SJSA1 (cell line): ENCODE measurements around the gene ZNF598. TPM values are rescaled to one million over a fixed set of nuclear protein-coding genes. Genes with fewer than 3 reads are reported as not detected.

Experiments
- DNase-seq, 2 experiments: peaks; one replicate each; pipeline ENCODE4 v3.0.0-alpha.2; 2015 to 2020; ENCODE audit warnings: low spot score in 2 of 2, low read depth in 1 of 2
- H3K27ac ChIP-seq: fragments of 250-450 bp; sonication (Bioruptor Pico); 2 replicates; pipeline ENCODE4 v1.5.1; 2020; ENCODE audit warnings: mild to moderate bottlenecking, moderate library complexity
- H3K27me3 ChIP-seq: fragments of 250-450 bp; sonication (Bioruptor Pico); replicated peaks from 2 replicates; pipeline ENCODE4 v1.5.1; 2020; ENCODE audit warnings: mild to moderate bottlenecking, moderate library complexity
- H3K36me3 ChIP-seq: fragments of 250-450 bp; sonication (Bioruptor Pico); 2 replicates; pipeline ENCODE4 v1.5.1; 2020; ENCODE audit warnings: mild to moderate bottlenecking
- H3K4me1 ChIP-seq: fragments of 250-450 bp; sonication (Bioruptor Pico); replicated peaks from 2 replicates; pipeline ENCODE4 v1.6.1; 2021; ENCODE audit warnings: mild to moderate bottlenecking
- H3K4me3 ChIP-seq: fragments of 250-450 bp; sonication (Bioruptor Pico); 2 replicates; pipeline ENCODE4 v1.5.1; 2020; ENCODE audit warnings: mild to moderate bottlenecking
- H3K9me3 ChIP-seq: fragments of 250-450 bp; sonication (Bioruptor Pico); replicated peaks from 2 replicates; pipeline ENCODE4 v1.5.1; 2020; ENCODE audit warnings: mild to moderate bottlenecking
- total RNA-seq: library from RNA; depleted of rRNA; stranded (reverse); fragments of >200 nt; shearing (Covaris generic); gene quantifications from 2 replicates; pipeline ENCODE4 v1.2.3, GENCODE V29; 2014

Gene ZNF598
- total RNA-seq, 1 experiment from 2014 or later: 20.4 TPM

GRCh38 chr16:2028146-2028545, 18.5 kb upstream of the ZNF598 start:
- DNase-seq: no peak
- peaks cover 36% of the 10 kb centered on the region for H3K4me1 ChIP-seq
- no peak overlapping the region for H3K27ac ChIP-seq
- no peaks in the 10 kb centered on the region for H3K9me3 ChIP-seq
- H3K36me3 ChIP-seq: peaks cover 14% of the 10 kb centered on the region
- H3K4me3 ChIP-seq: no peak overlapping the region
- H3K27me3 ChIP-seq: no peaks in the 10 kb centered on the region

GRCh38 chr16:2027024-2028010, 17.7 kb upstream of the ZNF598 start:
- Histone ChIP-seq H3K27me3 (no peaks in the 10 kb centered on the region), H3K4me3 (peak overlapping the region; percentile 55), H3K27ac (no peak overlapping the region), H3K9me3 (no peaks in the 10 kb centered on the region), H3K4me1 (peaks cover 36% of the 10 kb centered on the region), H3K36me3 (peaks cover 6% of the 10 kb centered on the region)
- peak in 1 of 2 experiments; percentile 20 for DNase-seq

GRCh38 chr16:2026461-2027023, 16.9 kb upstream of the ZNF598 start, which contains the start of gene NHERF2:
NHERF2 (plus strand) TSS chr16:2026902; CDS start chr16:2027006, 104 bp downstream.
- H3K36me3 ChIP-seq: peaks cover 2% of the 10 kb centered on the region; the same call in 1 of the 2 replicates
- no peak for DNase-seq
- H3K27ac ChIP-seq: no peak within 1 kb of the TSS
- H3K4me3 ChIP-seq: peak within 1 kb of the TSS; percentile 55
- no peaks in the 10 kb centered on the region for H3K9me3 ChIP-seq
- peaks cover 33% of the 10 kb centered on the region for H3K4me1 ChIP-seq
- H3K27me3 ChIP-seq: no peaks in the 10 kb centered on the region

- no peak overlapping the region for H3K27ac ChIP-seq
- peaks cover 33% of the 10 kb centered on the region for H3K4me1 ChIP-seq
- H3K4me3 ChIP-seq: no peak overlapping the region; the same call in 1 of the 2 replicates
- H3K27me3 ChIP-seq: peaks cover under 1% of the 10 kb centered on the region
- H3K9me3 ChIP-seq: no peaks in the 10 kb centered on the region
- no peak for DNase-seq
- peaks cover 2% of the 10 kb centered on the region; the same call in 1 of the 2 replicates for H3K36me3 ChIP-seq
Observed at GRCh38 chr16:2025878-2026460, 16.3 kb upstream of the ZNF598 start.

GRCh38 chr16:2025251-2025650, 15.6 kb upstream of the ZNF598 start:
- peaks cover 8% of the 10 kb centered on the region for H3K27me3 ChIP-seq
- peaks cover 38% of the 10 kb centered on the region for H3K4me1 ChIP-seq
- DNase-seq: no peak
- H3K27ac ChIP-seq: no peak overlapping the region
- no peak overlapping the region for H3K4me3 ChIP-seq
- peaks cover 2% of the 10 kb centered on the region; the same call in 1 of the 2 replicates for H3K36me3 ChIP-seq
- H3K9me3 ChIP-seq: no peaks in the 10 kb centered on the region

GRCh38 chr16:2024032-2024420, 14.4 kb upstream of the ZNF598 start:
- H3K27ac ChIP-seq: no peak overlapping the region
- no peaks in the 10 kb centered on the region for H3K36me3 ChIP-seq
- H3K4me1 ChIP-seq: peaks cover 47% of the 10 kb centered on the region
- H3K9me3 ChIP-seq: no peaks in the 10 kb centered on the region
- H3K4me3 ChIP-seq: no peak overlapping the region
- no peak for DNase-seq
- H3K27me3 ChIP-seq: peaks cover 20% of the 10 kb centered on the region

- peak; percentile 92 for DNase-seq
- Histone ChIP-seq H3K27ac (peak overlapping the region; percentile 22; the same call in 1 of the 2 replicates), H3K4me3 (peak overlapping the region; percentile 14), H3K36me3 (no peaks in the 10 kb centered on the region), H3K27me3 (peaks cover 24% of the 10 kb centered on the region), H3K9me3 (no peaks in the 10 kb centered on the region), H3K4me1 (peaks cover 47% of the 10 kb centered on the region)
Observed at GRCh38 chr16:2023092-2024031, 13.7 kb upstream of the ZNF598 start.

GRCh38 chr16:2022723-2023091, 13.1 kb upstream of the ZNF598 start:
- H3K27me3 ChIP-seq: peaks cover 24% of the 10 kb centered on the region
- DNase-seq: peak in 1 of 2 experiments; percentile 72
- no peaks in the 10 kb centered on the region for H3K9me3 ChIP-seq
- no peak overlapping the region for H3K27ac ChIP-seq
- H3K4me1 ChIP-seq: peaks cover 44% of the 10 kb centered on the region
- H3K36me3 ChIP-seq: no peaks in the 10 kb centered on the region
- peak overlapping the region; percentile 14 for H3K4me3 ChIP-seq

- Histone ChIP-seq H3K36me3 (no peaks in the 10 kb centered on the region), H3K9me3 (no peaks in the 10 kb centered on the region), H3K27ac (no peak overlapping the region), H3K4me3 (no peak overlapping the region), H3K4me1 (peaks cover 31% of the 10 kb centered on the region), H3K27me3 (peaks cover 24% of the 10 kb centered on the region)
- DNase-seq: no peak
Observed at GRCh38 chr16:2019921-2020831, 10.6 kb upstream of the ZNF598 start.

- no peak within 1 kb of the TSS for H3K27ac ChIP-seq
- no peaks in the 10 kb centered on the region for H3K36me3 ChIP-seq
- H3K27me3 ChIP-seq: peaks cover 24% of the 10 kb centered on the region
- H3K9me3 ChIP-seq: no peaks in the 10 kb centered on the region
- no peak within 1 kb of the TSS for H3K4me3 ChIP-seq
- no peak for DNase-seq
- peaks cover 31% of the 10 kb centered on the region for H3K4me1 ChIP-seq
Observed at GRCh38 chr16:2019518-2019920, 9.9 kb upstream of the ZNF598 start, which contains the start of gene NPW. NPW (plus strand) TSS chr16:2019785.

GRCh38 chr16:2016407-2016922, 6.8 kb upstream of the ZNF598 start:
- H3K9me3 ChIP-seq: no peaks in the 10 kb centered on the region
- peaks cover 24% of the 10 kb centered on the region for H3K27me3 ChIP-seq
- no peak for DNase-seq
- no peak overlapping the region for H3K4me3 ChIP-seq
- peaks cover 14% of the 10 kb centered on the region for H3K4me1 ChIP-seq
- H3K36me3 ChIP-seq: no peaks in the 10 kb centered on the region
- H3K27ac ChIP-seq: no peak overlapping the region

GRCh38 chr16:2015947-2016208, 6.3 kb upstream of the ZNF598 start:
- Histone ChIP-seq H3K36me3 (no peaks in the 10 kb centered on the region), H3K4me3 (no peak overlapping the region), H3K27ac (no peak overlapping the region), H3K9me3 (no peaks in the 10 kb centered on the region), H3K27me3 (peaks cover 22% of the 10 kb centered on the region), H3K4me1 (peaks cover 14% of the 10 kb centered on the region)
- DNase-seq: no peak
